HepG2 (cell line): ENCODE measurements around the gene DYNC1LI2. TPM values are rescaled to one million over a fixed set of nuclear protein-coding genes. Genes with fewer than 3 reads are reported as not detected.

Source experiments
- CHD2 ChIP-seq: IDR thresholded peaks from 2 replicates; pipeline ENCODE4 v1.6.1; 2011; ENCODE audit warnings: low read depth, low read length, improper control_type of control experiment
- GRHL1 ChIP-seq: sonication (generic); formaldehyde crosslinking; conservative IDR thresholded peaks from 2 replicates; pipeline ENCODE4 v1.8.0; 2022; ENCODE audit warnings: missing genetic modification reagents
- HNF1B ChIP-seq: sonication (generic); formaldehyde crosslinking; IDR thresholded peaks from 2 replicates; pipeline ENCODE4 v1.5.1; 2020; ENCODE audit warnings: mild to moderate bottlenecking, moderate library complexity, missing genetic modification reagents
- JUN ChIP-seq: sonication (generic); formaldehyde crosslinking; IDR thresholded peaks from 2 replicates; pipeline ENCODE4 v1.4.0; 2020; ENCODE audit warnings: mild to moderate bottlenecking, missing genetic modification reagents
- MXD4 ChIP-seq: IDR thresholded peaks from 2 replicates; pipeline ENCODE4 v1.6.1; 2016; ENCODE audit warnings: mild to moderate bottlenecking, missing biosample characterization, missing genetic modification reagents
- MZF1 ChIP-seq: sonication (generic); formaldehyde crosslinking; IDR thresholded peaks from 2 replicates; pipeline ENCODE4 v1.8.1; 2023; ENCODE audit warnings: mild to moderate bottlenecking, missing genetic modification reagents, borderline replicate concordance
- NFKB2 ChIP-seq: sonication (generic); formaldehyde crosslinking; IDR thresholded peaks from 2 replicates; pipeline ENCODE4 v1.4.0; 2020; ENCODE audit warnings: missing genetic modification reagents, borderline replicate concordance
- PCBP2 ChIP-seq: fragments of 200-400 bp; formaldehyde crosslinking; optimal IDR thresholded peaks from 2 replicates; pipeline ENCODE3; 2018; ENCODE audit warnings: low read length, low read depth; ENCODE audit not compliant: poor library complexity, severe bottlenecking
- RXRA ChIP-seq: sonication (generic); formaldehyde crosslinking; IDR thresholded peaks from 2 replicates; pipeline ENCODE4 v1.5.1; 2020; ENCODE audit warnings: missing genetic modification reagents
- SNAPC5 ChIP-seq: sonication (generic); formaldehyde crosslinking; IDR thresholded peaks from 2 replicates; pipeline ENCODE4 v1.8.1; 2023; ENCODE audit warnings: mild to moderate bottlenecking, missing genetic modification reagents, borderline replicate concordance
- SOX6 ChIP-seq, 2 experiments: fragments of 450-650 bp in 1 of 2; sonication (generic) in 1 of 2; formaldehyde crosslinking in 1 of 2; IDR thresholded peaks; 2 replicates each; pipeline versions ENCODE4 v1.4.0 to v1.6.1; 2017 to 2020; ENCODE audit warnings: antibody characterized with exemption in 1 of 2, mild to moderate bottlenecking in 1 of 2, missing genetic modification reagents in 1 of 2
- SPEN ChIP-seq: sonication (generic); formaldehyde crosslinking; IDR thresholded peaks from 2 replicates; pipeline ENCODE4 v1.5.1; 2020; ENCODE audit warnings: low read depth, mild to moderate bottlenecking, missing genetic modification reagents
- TP53 ChIP-seq: sonication (generic); formaldehyde crosslinking; conservative IDR thresholded peaks from 2 replicates; pipeline ENCODE4 v1.4.0; 2020; ENCODE audit warnings: missing genetic modification reagents
- WIZ ChIP-seq: sonication (generic); formaldehyde crosslinking; IDR thresholded peaks from 2 replicates; pipeline ENCODE4 v1.5.1; 2020; ENCODE audit warnings: mild to moderate bottlenecking, missing genetic modification reagents
- XRCC5 ChIP-seq: fragments of 200-400 bp; formaldehyde crosslinking; optimal IDR thresholded peaks from 2 replicates; pipeline ENCODE3; 2017; ENCODE audit warnings: mild to moderate bottlenecking, low read length
- ZFP37 ChIP-seq: sonication (generic); formaldehyde crosslinking; IDR thresholded peaks from 2 replicates; pipeline ENCODE4 v1.4.0; 2020; ENCODE audit warnings: missing genetic modification reagents, borderline replicate concordance
- ZNF253 ChIP-seq: sonication (generic); formaldehyde crosslinking; IDR thresholded peaks from 2 replicates; pipeline ENCODE4 v1.8.0; 2022; ENCODE audit warnings: mild to moderate bottlenecking, missing genetic modification reagents, borderline replicate concordance
- ZNF280D ChIP-seq: sonication (generic); formaldehyde crosslinking; IDR thresholded peaks from 2 replicates; pipeline ENCODE4 v1.5.1; 2020; ENCODE audit warnings: mild to moderate bottlenecking, missing genetic modification reagents
- ZNF317 ChIP-seq: sonication (generic); formaldehyde crosslinking; IDR thresholded peaks from 2 replicates; pipeline ENCODE4 v1.5.0; 2020; ENCODE audit warnings: mild to moderate bottlenecking, missing genetic modification reagents
- ZNF329 ChIP-seq: sonication (generic); formaldehyde crosslinking; IDR thresholded peaks from 2 replicates; pipeline ENCODE4 v1.9.0; 2021; ENCODE audit warnings: low read depth, mild to moderate bottlenecking, missing genetic modification reagents
- ZNF501 ChIP-seq: sonication (generic); formaldehyde crosslinking; IDR thresholded peaks from 2 replicates; pipeline ENCODE4 v1.5.1; 2020; ENCODE audit warnings: mild to moderate bottlenecking, moderate library complexity, missing genetic modification reagents
- ZNF879 ChIP-seq: sonication (generic); formaldehyde crosslinking; IDR thresholded peaks from 2 replicates; pipeline ENCODE4 v1.8.1; 2023; ENCODE audit warnings: missing genetic modification reagents
- polyA plus RNA-seq, 8 experiments: library from polyadenylated mRNA; depleted of rRNA in 3 of 8; stranded (reverse) in 7 of 8; unstranded in 1 of 8; fragments of >200 nt; fragmentation: Illumina TruSeq in 4 of 8; extraction: Trizol in 4 of 8; gene quantifications; 2 replicates each; pipeline versions ENCODE4 v1.2.1 to v1.2.3, GENCODE V29; 2011 to 2016; ENCODE audit warnings: low read depth in 4 of 8, missing spikeins in 1 of 8, mixed read lengths in 1 of 8; ENCODE audit not compliant: insufficient read depth in 1 of 8
- total RNA-seq, 5 experiments: library from RNA; depleted of rRNA; stranded (reverse); fragments of >200 nt; fragmentation: Illumina TruSeq; extraction: Trizol; gene quantifications; 2 replicates each; pipeline ENCODE4 v1.2.3, GENCODE V29; 2016; ENCODE audit warnings: low read depth in 1 of 5

DYNC1LI2 gene
- total and polyA plus RNA-seq, 2 of the 13 experiments (the other 11 are each of a cell fraction or from before 2014, with no cell fraction given), result 65.5 to 135 TPM

- no peak for TF ChIP-seq SNAPC5 (CRISPR knock-in tag)
- peak; percentile 59; the same call in 1 of the 2 replicates for TF ChIP-seq MXD4 (CRISPR knock-in tag)
- no peak for TF ChIP-seq MZF1 (CRISPR knock-in tag)
- 0 out of 2 replicates have a peak, but pooled peaks have one; percentile 11 for TF ChIP-seq ZNF329 (CRISPR knock-in tag)
- TF ChIP-seq SOX6 (IDR thresholded peaks at IDR 0.05), result no peak
- peak; percentile 49 for TF ChIP-seq SOX6 (CRISPR knock-in tag; IDR thresholded peaks at IDR 0.05)
- TF ChIP-seq HNF1B (CRISPR knock-in tag), result 0 out of 2 replicates have a peak, but pooled peaks have one; percentile 57
- no peak for TF ChIP-seq CHD2
- no peak for TF ChIP-seq ZNF280D (CRISPR knock-in tag)
- peak; percentile 58; the same call in 1 of the 2 replicates for TF ChIP-seq SPEN (CRISPR knock-in tag)
- 0 out of 2 replicates have a peak, but pooled peaks have one; percentile 25 for TF ChIP-seq ZNF317
- TF ChIP-seq WIZ (CRISPR knock-in tag), result peak; percentile 78; the same call in 1 of the 2 replicates
- TF ChIP-seq ZNF253, result no peak
- TF ChIP-seq GRHL1 (CRISPR knock-in tag), result no peak
- peak; percentile 68; the same call in 1 of the 2 replicates for TF ChIP-seq ZNF501 (CRISPR knock-in tag)
- TF ChIP-seq PCBP2, result no peak
- no peak for TF ChIP-seq JUN (CRISPR knock-in tag)
- TF ChIP-seq RXRA (CRISPR knock-in tag), result peak; percentile 40; the same call in 1 of the 2 replicates
- TF ChIP-seq NFKB2 (CRISPR knock-in tag), result peak; percentile 57; the same call in 1 of the 2 replicates
- no peak for TF ChIP-seq ZFP37 (CRISPR knock-in tag)
- peak; percentile 55 for TF ChIP-seq XRCC5
- TF ChIP-seq TP53 (CRISPR knock-in tag), result no peak
- TF ChIP-seq ZNF879 (CRISPR knock-in tag), result no peak
These were observed 54.5 kb downstream of the DYNC1LI2 start, which contains the start of gene CMTM4 (continued) for GRCh38 chr16:66696669-66697630.
